ENCODE measurements around the gene CDC7.

Gene CDC7

DNA sequence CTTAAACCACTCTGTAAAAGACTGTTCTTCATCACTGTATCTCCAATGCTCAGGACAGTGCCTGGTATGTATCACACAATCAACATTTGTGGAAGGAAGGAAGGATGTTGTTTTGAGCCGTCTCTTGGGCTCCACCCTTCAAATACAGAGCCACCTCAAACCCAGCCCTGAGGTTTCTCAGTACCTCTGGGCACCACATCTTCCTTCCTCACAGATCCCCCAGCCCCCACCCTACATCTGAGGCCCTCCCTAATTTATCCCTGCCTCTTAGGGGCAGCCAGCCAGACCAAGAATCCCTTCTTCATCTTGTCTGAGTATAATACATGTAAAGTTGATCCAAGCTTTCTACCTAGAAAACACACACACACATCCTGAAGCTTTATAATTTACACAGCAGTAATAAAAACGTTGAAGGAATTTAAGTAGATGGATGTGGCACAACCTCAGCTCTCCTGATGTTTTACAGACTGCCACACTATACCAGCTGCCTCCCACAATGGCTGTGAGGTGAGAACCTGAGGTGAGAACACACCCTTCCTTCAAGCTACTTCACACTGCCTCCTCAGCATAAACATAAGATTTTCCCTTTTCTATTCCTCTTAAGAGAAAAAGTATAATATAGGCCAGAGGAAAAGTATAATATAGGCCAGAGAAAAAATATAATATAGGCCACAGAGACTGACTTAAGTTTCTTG is 48.5 kb downstream of the CDC7 start:
- DNase-seq = no peak

DNA sequence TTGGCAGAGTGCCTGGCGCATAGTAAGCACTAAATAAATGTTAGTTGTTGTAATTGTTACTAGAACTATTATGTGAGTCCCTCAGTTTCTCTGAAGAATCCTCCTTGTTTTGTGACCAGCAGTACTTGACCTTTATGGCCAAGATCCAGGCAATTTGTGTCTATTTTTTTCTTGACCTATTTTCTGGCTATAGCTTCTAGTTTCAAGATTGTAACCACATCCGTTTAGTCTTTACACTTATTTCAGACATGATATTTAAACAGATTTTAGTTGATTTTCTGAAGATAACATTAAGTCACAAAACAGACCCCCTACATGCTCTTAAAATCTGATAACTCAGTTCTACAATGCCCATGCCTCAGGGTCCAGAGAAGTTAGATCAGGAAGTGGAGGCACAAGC is 50.3 kb downstream of the CDC7 start:
- DNase-seq = no peak

DNA sequence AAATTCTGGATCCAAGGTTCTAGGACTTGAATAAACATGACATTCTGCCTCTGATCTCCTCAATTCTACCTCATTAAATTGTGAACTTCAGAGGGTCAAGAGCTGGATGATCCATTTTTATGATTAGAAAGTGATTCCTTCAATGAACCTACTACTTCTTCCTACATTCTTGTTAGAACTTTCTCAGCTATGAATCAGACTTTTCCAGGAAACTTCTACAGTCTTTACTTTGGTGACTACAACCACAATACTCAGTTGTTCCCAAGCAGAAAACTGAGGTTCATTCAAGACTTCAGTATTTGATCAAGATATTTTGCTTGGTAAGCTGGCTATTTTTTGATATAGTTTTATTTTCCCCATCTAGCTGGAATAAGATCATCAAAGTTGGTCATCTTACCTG is 51.4 kb downstream of the CDC7 start:
- no peak for DNase-seq

DNA sequence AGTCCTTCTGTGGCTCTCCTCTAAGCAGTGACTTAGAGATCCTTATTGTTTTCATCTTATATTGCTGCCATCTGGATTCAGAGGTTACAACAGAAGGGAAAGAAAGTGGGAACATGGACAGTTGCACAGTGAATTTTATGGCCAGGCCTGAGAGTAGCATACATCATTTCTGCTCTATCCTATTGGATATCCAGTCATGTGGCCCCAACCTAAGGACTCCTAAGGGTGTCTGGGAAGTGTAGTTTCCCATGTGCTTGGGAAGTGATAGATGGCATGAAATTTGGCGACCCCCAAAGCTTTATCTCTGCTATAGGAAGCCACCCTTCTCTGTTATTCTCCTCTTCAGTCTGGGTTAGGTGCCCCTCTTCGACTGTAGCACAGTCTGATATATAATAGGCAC is 51.9 kb downstream of the CDC7 start:
- no peak for DNase-seq

DNA sequence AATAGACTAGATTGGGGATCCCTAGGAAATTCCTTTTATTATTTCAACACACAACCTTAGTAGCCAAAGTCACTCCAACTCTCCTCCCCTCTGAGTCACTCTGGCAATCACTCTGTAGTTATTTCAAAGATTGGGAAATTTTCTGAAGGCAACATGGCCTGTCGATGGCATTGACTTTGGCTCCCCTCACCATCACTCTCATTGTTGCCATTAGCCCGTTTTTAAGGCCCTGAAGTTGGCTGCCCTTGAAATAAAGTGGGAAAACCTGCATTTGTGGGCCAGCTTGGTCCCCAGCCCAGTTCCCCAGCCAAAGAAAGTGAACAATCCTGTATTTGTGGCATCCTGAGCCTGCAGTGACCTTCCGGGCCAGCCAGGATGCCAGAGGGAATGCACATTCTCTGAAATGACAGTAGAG is 52.5 kb downstream of the CDC7 start:
- no peak for DNase-seq

DNA sequence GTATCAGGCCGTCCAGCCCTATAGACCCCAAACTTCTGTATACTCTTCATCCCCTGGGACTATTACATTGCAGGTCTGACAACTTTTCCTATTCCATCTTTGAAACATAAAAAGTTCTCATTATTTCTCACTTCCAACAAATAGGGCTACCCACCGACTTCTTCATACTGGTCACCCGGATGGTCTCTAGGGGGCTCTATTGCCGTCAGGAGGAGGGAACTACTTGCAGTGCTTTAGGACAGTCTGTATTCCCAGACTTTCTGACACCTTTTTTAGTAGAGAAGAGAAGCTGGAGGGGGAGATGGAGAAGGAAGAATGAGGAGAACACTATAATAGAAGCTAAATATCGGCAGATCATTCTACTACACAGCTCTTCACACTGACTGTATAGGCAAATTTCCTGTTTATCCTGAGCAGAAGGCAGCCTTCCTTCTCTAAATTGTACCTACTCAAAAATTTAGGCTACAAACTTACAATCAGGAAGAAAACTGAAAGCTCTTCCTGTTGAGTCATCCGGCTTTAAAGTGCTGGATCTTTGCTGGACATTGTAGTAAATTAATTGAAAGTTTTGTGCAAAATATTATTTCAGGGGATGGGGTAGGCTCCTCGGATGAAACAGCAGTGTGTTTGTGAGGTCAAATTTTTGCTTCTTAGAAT is 54.6 kb downstream of the CDC7 start:
- peak in 1 of 4 experiments; percentile 22 for DNase-seq

DNA sequence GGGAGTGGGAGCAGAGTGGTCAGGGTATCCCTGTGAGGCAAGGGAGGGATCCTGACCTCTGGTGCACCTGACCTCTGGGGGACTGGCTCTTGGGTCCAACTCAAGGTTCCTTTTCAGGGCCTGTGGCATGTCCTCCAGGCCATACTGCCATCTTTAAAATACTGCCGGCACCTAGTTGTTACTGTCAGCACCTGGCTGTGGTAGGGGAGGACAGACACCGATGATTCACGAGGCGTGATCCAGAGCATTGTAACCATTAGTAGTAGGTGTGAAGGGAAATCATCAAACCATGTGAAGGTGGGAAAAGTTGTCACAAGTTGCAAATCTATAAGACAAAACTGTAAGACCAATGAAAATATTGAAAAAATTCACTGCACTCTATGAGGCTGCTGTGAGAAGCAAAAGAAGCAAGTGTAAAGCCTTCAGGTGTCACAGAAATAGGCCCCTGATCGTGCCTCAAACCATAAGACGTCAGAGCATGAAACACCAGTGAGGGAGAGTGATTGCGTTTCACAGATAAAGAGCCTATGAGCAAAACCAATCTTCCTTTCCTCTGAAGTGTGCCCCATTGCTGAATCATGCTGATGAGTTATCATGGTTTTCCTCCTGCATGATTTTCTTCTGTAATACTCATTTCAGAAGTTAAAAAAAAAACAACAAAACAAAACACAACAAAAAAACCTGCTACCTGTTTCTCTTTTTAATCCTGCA is 55.3 kb downstream of the CDC7 start:
- DNase-seq = peak in 1 of 4 experiments; percentile 2

DNA sequence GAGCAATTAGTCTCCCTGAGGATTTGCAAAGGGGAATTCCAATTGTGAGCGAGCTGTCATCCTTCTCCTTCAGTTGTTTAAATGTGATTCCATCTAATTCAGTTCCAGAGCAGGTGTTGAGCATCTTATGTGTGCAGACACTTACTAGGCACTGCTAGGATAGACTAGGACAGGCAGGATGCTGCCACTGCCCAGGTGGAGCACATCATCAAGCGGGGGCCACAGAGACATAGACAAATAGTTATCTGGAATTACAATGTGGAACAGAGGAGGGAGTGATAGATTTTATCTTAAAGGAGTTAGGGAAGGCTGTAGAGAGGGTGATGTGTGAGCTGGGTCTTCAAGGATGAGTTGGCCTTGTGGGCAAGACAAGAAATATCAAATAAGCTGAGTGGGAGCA is 55.9 kb downstream of the CDC7 start:
- DNase-seq = no peak

DNA sequence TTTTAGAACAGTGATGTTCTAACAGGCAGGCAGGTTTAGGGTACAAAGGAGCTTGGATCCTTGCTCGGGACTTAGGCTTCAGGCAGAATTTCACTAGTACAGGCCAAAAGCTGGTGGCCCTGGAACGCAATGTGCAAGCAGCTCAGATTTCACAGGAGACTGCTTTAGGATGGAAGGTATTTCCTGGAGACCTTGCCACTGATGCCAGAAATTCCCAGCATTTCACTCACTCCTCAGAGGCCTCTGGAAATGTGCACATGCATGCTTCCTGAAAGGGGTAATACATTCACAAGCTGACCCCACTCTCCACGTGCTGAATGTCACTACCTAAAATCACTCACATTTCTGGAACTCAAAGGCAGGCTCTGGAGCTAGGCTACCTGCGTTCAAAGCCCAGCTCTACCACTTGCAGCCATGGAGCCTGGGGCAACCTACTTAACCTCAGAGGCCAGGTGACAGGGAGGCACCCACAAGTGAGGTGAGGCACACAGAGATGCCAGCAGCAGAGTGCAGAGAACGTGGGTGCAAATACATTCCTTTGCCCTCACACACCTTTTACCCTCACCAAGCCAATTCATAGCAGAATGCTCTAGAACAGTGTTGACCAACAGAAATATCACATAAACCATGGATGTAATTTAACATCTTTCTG is 56.5 kb downstream of the CDC7 start:
- DNase-seq = no peak

DNA sequence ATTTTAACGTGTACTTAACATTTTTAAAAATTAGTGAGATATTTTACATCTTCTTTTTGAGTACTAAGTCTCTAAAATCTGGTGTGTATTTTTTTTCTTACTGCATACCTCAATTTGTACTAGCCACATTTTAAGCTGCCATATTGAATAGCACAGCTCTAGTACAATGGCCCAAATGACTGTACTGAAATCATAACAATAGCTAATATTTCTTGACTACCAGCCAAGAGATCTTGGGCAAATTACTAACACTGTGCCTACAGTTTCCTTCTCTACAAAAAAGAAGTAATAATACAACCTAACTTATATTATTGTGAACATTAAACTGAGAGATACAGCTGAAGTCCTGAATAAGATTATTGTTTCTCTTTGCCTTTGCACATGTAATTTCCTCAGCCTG is 57.2 kb downstream of the CDC7 start:
- DNase-seq = no peak

DNA sequence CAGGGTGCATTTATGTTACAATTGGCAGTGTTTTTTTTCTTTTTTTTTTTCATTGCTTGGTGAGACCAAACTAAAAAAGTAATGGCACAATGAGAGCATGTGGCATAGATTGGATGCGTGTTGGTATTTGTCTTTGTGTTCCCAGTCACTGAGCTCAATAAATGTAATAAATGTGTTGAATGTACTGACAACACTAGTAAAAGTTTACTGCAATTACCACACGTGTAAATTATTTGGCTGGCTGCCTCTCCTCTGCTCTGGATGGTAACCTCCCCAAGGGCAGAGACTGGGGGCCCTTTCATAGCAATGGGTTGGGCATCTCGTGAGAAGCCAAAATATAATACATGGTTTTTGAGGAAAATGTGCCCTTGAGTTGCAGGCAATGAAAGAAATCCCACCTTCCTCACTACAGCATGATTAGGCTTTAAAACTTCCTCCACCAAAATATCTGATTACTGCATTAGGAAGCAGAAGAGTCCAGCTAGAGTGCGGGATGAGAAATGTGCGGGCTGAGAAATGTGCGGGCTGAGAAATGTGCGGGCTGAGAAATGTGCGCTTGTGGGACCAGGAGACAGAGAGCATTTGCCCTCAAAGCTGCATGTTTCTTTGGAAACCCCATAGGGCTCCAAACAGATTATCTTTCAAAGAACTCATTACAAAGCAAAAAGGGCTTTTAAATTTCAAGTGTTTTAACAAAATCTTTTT is 58.5 kb downstream of the CDC7 start:
- no peak for DNase-seq

DNA sequence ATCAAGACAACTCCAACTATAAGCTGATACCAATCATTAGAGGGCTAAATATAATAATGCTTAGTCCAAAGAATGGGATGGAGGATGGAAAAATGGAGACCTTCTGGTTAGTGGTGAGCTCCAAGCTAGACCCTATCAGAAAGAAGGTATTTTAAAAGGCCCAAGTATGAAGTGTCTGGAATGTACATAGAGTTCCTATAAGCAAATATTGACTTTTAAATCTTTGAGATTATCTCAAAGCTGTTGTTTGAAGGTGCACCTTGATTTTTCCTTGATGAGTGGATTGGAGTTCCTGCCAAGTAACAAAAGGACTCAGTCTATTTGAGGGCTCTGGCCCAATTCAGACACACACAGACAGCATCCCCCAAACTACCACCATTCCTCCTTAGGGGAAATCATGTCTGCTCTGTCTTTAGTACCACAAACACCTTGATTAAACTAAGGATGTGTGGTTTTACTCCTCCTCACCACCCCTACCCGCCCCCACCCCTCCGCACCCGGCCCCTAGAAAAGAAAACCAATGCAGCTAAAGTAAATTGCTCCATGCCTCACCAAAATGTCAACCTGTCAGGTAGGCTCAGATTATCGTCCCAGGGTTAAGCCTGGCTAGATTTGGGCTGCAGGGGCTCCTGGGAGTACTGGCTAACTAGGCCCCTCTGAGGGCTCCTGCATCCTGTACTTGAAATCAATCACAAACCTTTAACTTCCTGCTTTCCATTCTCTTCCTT is 59.4 kb downstream of the CDC7 start:
- no peak for DNase-seq

DNA sequence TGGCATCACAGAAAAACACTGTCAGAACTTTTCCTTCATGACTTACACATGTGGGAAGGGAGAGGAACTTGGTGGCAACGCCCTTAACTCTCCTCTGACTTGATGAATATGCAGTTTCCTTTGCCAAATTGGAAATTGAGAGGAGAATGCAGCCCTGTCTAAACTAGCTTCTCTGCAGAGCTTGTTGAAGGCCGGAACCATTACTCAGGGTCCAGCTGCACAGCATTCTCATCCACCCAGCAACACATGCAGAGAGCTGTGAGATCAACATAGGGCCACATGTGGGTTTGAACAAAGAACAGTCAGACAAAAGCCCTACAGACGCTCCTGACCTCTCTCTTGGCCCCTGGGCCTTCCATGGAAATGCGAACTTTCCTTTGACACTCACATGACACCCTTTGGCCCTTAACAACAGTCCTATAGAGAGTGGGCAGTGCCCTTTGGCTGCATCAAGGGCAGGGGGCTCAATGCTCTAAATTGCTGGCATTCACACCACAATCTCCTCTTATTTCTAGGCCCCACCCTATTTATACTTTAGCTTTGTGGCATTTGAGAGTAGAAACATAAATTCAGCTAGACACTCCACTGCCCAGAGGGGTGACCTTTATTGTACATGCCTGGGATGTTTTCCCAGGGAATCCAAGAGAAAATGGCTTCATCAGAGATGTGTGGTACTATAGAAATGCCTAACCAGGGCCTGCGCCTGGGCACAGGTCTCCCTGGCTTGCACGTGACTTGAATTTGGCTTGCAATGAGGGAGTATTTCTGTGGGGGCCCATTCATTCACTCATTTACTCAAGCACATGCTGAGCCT is 64.4 kb downstream of the CDC7 start:
- DNase-seq = peak in 1 of 4 experiments; percentile 7

DNA sequence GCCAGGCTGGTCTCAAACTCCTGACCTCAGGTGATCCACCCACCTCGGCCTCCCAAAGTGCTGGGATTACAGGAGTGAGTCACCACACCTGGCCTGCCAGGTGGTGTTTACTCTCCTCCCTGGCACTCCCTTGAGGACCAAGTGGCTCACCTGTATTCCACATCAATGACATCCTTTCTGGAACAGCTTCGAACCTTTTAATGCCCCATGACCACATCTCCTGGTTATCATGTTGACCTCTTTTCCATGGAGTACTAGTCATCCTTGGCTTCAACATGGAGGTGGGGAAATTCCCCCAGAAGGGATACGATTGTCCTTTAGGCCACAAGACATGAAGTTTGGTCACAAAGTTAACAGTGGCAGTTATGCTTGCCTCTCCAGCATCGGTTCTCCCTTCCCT is 66.9 kb downstream of the CDC7 start:
- no peak for DNase-seq

DNA sequence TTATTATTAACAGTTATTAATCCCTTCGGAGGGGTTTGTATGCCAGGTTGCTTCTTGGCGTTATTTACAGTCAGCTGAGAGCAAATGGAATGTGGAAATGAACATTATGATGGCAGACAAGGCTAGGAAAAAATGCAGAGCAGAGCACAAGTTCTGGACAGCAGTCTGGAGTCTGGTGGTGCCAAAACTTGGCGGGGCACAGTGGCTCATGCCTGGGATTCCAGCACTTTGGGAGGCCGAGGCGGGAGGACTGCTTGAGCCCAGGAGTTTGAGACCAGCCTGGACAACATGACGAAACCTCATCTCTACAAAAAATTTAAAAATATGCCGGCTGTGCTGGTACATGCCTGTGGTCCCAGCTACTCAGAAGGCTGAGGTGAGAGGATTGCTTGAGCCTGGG is 67.6 kb downstream of the CDC7 start:
- no peak for DNase-seq

DNA sequence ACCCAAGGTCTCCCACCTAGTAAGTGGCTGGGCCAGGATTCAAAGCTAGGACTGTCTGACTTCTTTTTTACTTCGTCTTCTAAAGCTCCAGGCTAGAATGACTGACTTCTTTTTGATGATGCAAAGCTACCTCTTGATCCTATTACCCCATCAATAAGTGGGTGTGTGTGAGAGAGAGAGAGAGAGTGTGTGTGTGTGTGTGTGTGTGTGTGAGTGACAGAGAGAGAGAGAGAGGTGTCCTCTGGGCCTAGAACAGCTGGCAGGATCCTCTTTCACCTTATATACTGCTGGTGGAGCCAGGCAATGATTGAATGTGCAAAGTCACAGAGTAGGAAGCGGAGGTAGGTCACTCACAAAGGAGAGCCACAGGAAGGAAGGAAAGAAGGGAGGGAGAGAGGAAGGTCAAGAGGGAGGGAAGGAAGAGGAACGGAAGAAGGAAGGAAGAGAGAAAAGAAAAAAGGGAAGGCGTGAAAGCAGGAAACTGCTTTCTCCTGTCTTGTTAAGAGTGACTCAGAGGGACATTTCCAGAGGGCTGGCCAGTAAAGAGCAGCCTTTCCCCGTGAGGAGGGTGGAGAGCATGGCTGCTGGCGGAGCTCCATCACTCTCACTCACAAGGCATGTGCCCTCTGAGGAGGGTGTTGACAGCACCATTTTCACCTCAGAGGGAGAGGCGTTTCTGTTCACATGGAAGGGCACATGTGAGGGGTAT is 68.9 kb downstream of the CDC7 start:
- DNase-seq = peak; percentile 35 to 69 (median 62)

DNA sequence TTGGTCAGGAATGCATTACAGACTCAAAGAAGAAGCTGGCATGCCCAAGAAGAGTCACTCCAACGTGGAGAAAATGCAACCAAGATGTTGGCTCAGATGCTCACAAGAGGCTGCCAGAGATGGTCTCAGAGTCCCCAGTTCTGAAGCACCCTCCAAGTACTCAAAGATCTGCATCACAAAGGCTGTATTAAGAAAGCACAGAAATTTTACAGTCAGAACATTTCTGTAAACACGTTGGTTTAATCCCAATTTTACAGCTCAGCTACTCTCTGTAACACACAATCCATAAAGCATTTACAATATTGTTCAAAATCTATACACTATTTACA is 69.4 kb downstream of the CDC7 start:
- DNase-seq = no peak

DNA sequence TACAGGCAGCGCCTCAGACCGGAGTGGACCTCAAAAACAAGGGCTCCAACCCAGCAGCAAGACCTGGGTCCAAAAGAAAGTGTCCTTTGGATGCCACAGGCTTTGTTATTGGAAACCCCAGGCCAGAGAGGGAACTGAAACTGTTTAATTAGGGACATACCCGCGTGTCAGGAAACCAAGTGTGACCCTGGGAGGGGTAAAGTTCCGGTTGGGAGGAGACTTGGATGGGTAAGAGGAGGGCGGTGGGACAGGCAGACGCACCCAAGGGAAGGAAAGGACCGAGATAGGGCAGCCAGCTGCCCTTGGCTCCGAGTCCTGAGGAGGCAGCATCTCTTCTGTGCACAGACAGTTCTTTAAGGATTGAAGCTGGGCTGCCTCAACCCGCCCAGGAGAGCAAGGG is 71.4 kb downstream of the CDC7 start:
- peak; percentile 59 to 83 (median 73) for DNase-seq

Data from suppressor macrophage (primary cell).